Measurements from ENCODE around the gene ANKRD29.

Gene ANKRD29

DNA sequence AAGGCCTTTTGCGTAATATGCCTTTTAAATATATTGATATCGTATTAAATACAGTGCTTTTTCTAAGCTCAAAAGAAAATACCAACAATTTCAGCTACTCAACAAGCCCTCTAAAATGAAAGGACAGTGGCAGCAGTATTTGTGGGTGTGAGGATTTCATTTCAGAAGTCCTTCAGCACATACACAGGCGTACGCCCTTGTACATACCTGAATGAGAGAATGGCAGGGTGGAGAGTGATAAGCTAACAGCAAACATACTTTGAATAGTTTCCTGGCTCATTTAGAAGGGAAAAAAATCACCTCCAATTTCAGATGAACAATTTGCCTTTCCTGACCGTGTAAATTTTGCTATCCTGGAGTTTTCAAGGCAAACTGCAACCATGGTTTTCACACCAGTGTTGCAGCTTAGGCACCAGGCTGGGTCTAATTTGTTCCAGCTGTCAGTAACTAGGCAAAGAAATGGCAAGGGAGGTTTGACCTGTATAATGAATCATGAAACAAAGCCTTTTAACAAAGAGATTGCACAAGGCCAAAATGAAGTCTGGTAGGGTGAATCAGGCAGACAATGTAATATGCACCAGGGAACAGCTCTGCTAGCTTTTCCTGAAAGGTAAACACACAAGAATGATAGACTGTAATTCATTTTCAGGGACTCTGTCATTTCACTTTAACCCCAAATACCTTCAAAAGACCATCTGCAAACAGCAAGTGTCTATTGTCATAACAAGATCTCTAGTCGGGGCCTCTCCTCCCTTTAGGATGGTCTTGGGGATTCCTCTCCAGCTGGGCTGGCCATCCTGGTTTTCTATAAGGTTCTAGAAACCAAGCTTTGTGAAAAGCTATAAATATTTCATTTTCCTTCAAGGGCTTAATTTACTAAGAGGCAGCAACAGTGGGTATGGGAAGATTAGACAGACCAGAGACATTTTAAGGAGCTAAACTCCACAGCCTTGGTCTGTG lies 11.5 kb downstream of the ANKRD29 start:
- TF ChIP-seq, protein P1, sequence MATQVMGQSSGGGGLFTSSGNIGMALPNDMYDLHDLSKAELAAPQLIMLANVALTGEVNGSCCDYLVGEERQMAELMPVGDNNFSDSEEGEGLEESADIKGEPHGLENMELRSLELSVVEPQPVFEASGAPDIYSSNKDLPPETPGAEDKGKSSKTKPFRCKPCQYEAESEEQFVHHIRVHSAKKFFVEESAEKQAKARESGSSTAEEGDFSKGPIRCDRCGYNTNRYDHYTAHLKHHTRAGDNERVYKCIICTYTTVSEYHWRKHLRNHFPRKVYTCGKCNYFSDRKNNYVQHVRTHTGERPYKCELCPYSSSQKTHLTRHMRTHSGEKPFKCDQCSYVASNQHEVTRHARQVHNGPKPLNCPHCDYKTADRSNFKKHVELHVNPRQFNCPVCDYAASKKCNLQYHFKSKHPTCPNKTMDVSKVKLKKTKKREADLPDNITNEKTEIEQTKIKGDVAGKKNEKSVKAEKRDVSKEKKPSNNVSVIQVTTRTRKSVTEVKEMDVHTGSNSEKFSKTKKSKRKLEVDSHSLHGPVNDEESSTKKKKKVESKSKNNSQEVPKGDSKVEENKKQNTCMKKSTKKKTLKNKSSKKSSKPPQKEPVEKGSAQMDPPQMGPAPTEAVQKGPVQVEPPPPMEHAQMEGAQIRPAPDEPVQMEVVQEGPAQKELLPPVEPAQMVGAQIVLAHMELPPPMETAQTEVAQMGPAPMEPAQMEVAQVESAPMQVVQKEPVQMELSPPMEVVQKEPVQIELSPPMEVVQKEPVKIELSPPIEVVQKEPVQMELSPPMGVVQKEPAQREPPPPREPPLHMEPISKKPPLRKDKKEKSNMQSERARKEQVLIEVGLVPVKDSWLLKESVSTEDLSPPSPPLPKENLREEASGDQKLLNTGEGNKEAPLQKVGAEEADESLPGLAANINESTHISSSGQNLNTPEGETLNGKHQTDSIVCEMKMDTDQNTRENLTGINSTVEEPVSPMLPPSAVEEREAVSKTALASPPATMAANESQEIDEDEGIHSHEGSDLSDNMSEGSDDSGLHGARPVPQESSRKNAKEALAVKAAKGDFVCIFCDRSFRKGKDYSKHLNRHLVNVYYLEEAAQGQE (IDR thresholded peaks at IDR 0.05; ENCODE audit: insufficient replicate concordance, low read depth) = no peak
- no peak for TF ChIP-seq POLR2AphosphoS5 (IDR thresholded peaks at IDR 0.05; ENCODE audit: low read depth)
- TF ChIP-seq GABPA (IDR thresholded peaks at IDR 0.05; ENCODE audit: low read depth) = no peak
- TF ChIP-seq, protein P2, sequence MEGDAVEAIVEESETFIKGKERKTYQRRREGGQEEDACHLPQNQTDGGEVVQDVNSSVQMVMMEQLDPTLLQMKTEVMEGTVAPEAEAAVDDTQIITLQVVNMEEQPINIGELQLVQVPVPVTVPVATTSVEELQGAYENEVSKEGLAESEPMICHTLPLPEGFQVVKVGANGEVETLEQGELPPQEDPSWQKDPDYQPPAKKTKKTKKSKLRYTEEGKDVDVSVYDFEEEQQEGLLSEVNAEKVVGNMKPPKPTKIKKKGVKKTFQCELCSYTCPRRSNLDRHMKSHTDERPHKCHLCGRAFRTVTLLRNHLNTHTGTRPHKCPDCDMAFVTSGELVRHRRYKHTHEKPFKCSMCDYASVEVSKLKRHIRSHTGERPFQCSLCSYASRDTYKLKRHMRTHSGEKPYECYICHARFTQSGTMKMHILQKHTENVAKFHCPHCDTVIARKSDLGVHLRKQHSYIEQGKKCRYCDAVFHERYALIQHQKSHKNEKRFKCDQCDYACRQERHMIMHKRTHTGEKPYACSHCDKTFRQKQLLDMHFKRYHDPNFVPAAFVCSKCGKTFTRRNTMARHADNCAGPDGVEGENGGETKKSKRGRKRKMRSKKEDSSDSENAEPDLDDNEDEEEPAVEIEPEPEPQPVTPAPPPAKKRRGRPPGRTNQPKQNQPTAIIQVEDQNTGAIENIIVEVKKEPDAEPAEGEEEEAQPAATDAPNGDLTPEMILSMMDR (IDR thresholded peaks at IDR 0.05; ENCODE audit: insufficient read depth, low read length) = no peak
- TF ChIP-seq SPI1 (IDR thresholded peaks at IDR 0.05; ENCODE audit: borderline replicate concordance, low read depth) = no peak
- H3K27ac ChIP-seq (replicated peaks) = no peak overlapping the region
- no peak overlapping the region for H3K4me3 ChIP-seq (replicated peaks; ENCODE audit: insufficient read depth, low read length)
- H3K27me3 ChIP-seq (ENCODE audit: insufficient read depth, poor library complexity, severe bottlenecking) = peaks cover 3% of the 10 kb centered on the region
- DNase-seq (ENCODE audit: low read depth in 1 of 2, low spot score in 1 of 2) = no peak

DNA sequence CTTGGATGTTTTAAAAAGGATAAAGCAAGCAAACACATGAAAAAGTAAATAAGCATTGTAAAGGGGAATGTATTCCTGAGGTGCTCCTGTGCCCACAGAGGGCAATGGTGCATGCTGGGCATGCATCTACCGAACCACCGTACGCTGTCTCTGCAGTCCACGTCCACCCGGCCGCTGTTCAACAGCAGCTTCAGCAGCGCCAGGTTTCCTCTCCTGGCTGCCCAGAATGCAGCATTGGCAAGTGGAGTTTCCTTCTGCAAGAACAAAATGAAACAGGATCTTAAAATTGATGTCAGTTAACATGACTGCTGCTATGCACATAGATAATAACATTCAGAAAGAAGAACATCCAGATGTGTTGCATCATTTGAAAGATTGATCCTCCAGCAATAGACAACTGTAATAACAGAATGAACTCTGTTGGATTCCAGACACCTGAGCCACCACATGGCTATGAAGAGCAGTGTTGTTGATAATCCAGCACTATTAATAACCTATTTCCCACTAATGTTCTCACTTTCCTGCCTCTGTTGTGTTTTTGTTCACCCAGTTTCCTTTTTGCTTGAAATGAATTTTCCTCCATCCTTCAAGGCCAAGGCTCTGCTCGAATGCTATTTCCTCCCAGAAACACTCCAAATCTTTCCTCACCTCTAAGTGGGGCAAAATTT lies 13.6 kb downstream of the ANKRD29 start:
- no peak overlapping the region for H3K4me3 ChIP-seq (replicated peaks; ENCODE audit: insufficient read depth, low read length)
- TF ChIP-seq, protein P1 (IDR thresholded peaks at IDR 0.05; ENCODE audit: insufficient replicate concordance, low read depth) = no peak
- no peak for TF ChIP-seq POLR2AphosphoS5 (IDR thresholded peaks at IDR 0.05; ENCODE audit: low read depth)
- TF ChIP-seq GABPA (IDR thresholded peaks at IDR 0.05; ENCODE audit: low read depth) = no peak
- TF ChIP-seq SPI1 (IDR thresholded peaks at IDR 0.05; ENCODE audit: borderline replicate concordance, low read depth) = no peak
- TF ChIP-seq, protein P2 (IDR thresholded peaks at IDR 0.05; ENCODE audit: insufficient read depth, low read length) = no peak
- peaks cover 3% of the 10 kb centered on the region for H3K27me3 ChIP-seq (ENCODE audit: insufficient read depth, poor library complexity, severe bottlenecking)
- DNase-seq (ENCODE audit: low read depth in 1 of 2, low spot score in 1 of 2) = no peak
- H3K27ac ChIP-seq (replicated peaks) = no peak overlapping the region

DNA sequence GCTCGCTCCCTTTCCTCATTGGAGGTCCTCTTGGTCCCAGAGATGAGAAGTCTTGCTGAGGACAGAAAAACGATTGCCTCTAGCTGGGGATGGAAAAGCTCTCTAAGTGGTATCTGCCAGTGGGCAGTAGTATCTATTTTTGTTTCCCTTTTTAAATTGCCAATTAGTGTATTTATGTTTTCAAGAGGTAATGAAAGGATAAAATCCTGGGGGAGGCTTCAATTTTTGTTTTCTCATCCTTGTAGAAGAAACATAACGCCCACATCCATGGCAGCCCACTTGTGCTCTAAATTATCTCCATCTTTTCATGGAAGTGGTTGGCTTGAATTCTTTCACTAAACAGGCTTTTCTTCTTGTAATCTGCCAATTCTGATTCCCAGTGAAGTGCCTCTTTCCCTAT lies 14.3 kb downstream of the ANKRD29 start:
- TF ChIP-seq GABPA (IDR thresholded peaks at IDR 0.05; ENCODE audit: low read depth) (no peak), SPI1 (IDR thresholded peaks at IDR 0.05; ENCODE audit: borderline replicate concordance, low read depth) (no peak), POLR2AphosphoS5 (IDR thresholded peaks at IDR 0.05; ENCODE audit: low read depth) (no peak)
- TF ChIP-seq, protein P2 (IDR thresholded peaks at IDR 0.05; ENCODE audit: insufficient read depth, low read length) = no peak
- TF ChIP-seq, protein P1 (IDR thresholded peaks at IDR 0.05; ENCODE audit: insufficient replicate concordance, low read depth) = no peak
- no peak overlapping the region for H3K4me3 ChIP-seq (replicated peaks; ENCODE audit: insufficient read depth, low read length)
- no peak overlapping the region for H3K27ac ChIP-seq (replicated peaks)
- peaks cover 3% of the 10 kb centered on the region for H3K27me3 ChIP-seq (ENCODE audit: insufficient read depth, poor library complexity, severe bottlenecking)
- no peak for DNase-seq (ENCODE audit: low read depth in 1 of 2, low spot score in 1 of 2)

All from HL-60 (cell line).